ENCODE measurements around the gene TMEM87A. TPM values are rescaled to one million over a fixed set of nuclear protein-coding genes. Genes with fewer than 3 reads are reported as not detected.

The TMEM87A gene
- total RNA-seq, 1 donor: 85.8 TPM

- H3K4me1 ChIP-seq (ENCODE audit: insufficient read depth, low read length): no peaks in the 10 kb centered on the region
- H3K36me3 ChIP-seq (ENCODE audit: insufficient read depth, low read length): peaks cover 71% of the 10 kb centered on the region
- no peak for DNase-seq (ENCODE audit: insufficient read length, low spot score, missing footprints)
- no peak overlapping the region for H3K4me3 ChIP-seq (ENCODE audit: insufficient read depth, low read length)
- H3K4me2 ChIP-seq (ENCODE audit: insufficient read depth, low read length): no peak overlapping the region
- H4K20me1 ChIP-seq (ENCODE audit: insufficient read depth, low read length): no peaks in the 10 kb centered on the region
- H3K9me3 ChIP-seq (ENCODE audit: low read depth, low read length): no peaks in the 10 kb centered on the region
- no peak overlapping the region for H2AFZ ChIP-seq (ENCODE audit: low read length)
- no peaks in the 10 kb centered on the region for H3K27me3 ChIP-seq (ENCODE audit: insufficient read depth, low read length)
- no peaks in the 10 kb centered on the region for H3K79me2 ChIP-seq (ENCODE audit: insufficient read depth, low read length)
- no peak for TF ChIP-seq CTCF (IDR thresholded peaks at IDR 0.05; ENCODE audit: extremely low read depth, low read depth, low read length)
- no peak overlapping the region for H3K27ac ChIP-seq (ENCODE audit: low read depth, low read length)
Measured at GRCh38 chr15:42171795-42172194, 101.4 kb downstream of the TMEM87A start.

- Histone ChIP-seq H3K4me2 (ENCODE audit: insufficient read depth, low read length) (no peak overlapping the region), H3K9me3 (ENCODE audit: low read depth, low read length) (no peaks in the 10 kb centered on the region), H3K27ac (ENCODE audit: low read depth, low read length) (no peak overlapping the region), H4K20me1 (ENCODE audit: insufficient read depth, low read length) (no peaks in the 10 kb centered on the region), H3K79me2 (ENCODE audit: insufficient read depth, low read length) (no peaks in the 10 kb centered on the region), H3K4me1 (ENCODE audit: insufficient read depth, low read length) (no peaks in the 10 kb centered on the region), H3K36me3 (ENCODE audit: insufficient read depth, low read length) (peaks cover 74% of the 10 kb centered on the region), H2AFZ (ENCODE audit: low read length) (no peak overlapping the region), H3K27me3 (ENCODE audit: insufficient read depth, low read length) (no peaks in the 10 kb centered on the region), H3K4me3 (ENCODE audit: insufficient read depth, low read length) (no peak overlapping the region)
- DNase-seq (ENCODE audit: insufficient read length, low spot score, missing footprints): peak; percentile 50
- TF ChIP-seq CTCF (IDR thresholded peaks at IDR 0.05; ENCODE audit: extremely low read depth, low read depth, low read length): no peak
Measured at GRCh38 chr15:42171122-42171521, 102.1 kb downstream of the TMEM87A start.

- Histone ChIP-seq H3K4me1 (ENCODE audit: insufficient read depth, low read length) (no peaks in the 10 kb centered on the region), H3K27me3 (ENCODE audit: insufficient read depth, low read length) (no peaks in the 10 kb centered on the region), H4K20me1 (ENCODE audit: insufficient read depth, low read length) (no peaks in the 10 kb centered on the region), H3K27ac (ENCODE audit: low read depth, low read length) (no peak overlapping the region), H3K79me2 (ENCODE audit: insufficient read depth, low read length) (no peaks in the 10 kb centered on the region), H3K4me3 (ENCODE audit: insufficient read depth, low read length) (no peak overlapping the region), H2AFZ (ENCODE audit: low read length) (no peak overlapping the region), H3K9me3 (ENCODE audit: low read depth, low read length) (no peaks in the 10 kb centered on the region), H3K36me3 (ENCODE audit: insufficient read depth, low read length) (peaks cover 92% of the 10 kb centered on the region), H3K4me2 (ENCODE audit: insufficient read depth, low read length) (no peak overlapping the region)
- TF ChIP-seq CTCF (IDR thresholded peaks at IDR 0.05; ENCODE audit: extremely low read depth, low read depth, low read length): no peak
- DNase-seq (ENCODE audit: insufficient read length, low spot score, missing footprints): no peak
Measured at GRCh38 chr15:42166225-42166940, 106.8 kb downstream of the TMEM87A start.

- TF ChIP-seq CTCF (IDR thresholded peaks at IDR 0.05; ENCODE audit: extremely low read depth, low read depth, low read length): no peak
- Histone ChIP-seq H3K36me3 (ENCODE audit: insufficient read depth, low read length) (peaks cover 92% of the 10 kb centered on the region), H3K9me3 (ENCODE audit: low read depth, low read length) (no peaks in the 10 kb centered on the region), H2AFZ (ENCODE audit: low read length) (no peak overlapping the region), H3K4me2 (ENCODE audit: insufficient read depth, low read length) (no peak overlapping the region), H4K20me1 (ENCODE audit: insufficient read depth, low read length) (no peaks in the 10 kb centered on the region), H3K4me1 (ENCODE audit: insufficient read depth, low read length) (no peaks in the 10 kb centered on the region), H3K4me3 (ENCODE audit: insufficient read depth, low read length) (no peak overlapping the region), H3K27me3 (ENCODE audit: insufficient read depth, low read length) (no peaks in the 10 kb centered on the region), H3K79me2 (ENCODE audit: insufficient read depth, low read length) (no peaks in the 10 kb centered on the region), H3K27ac (ENCODE audit: low read depth, low read length) (peak overlapping the region; percentile 19)
- no peak for DNase-seq (ENCODE audit: insufficient read length, low spot score, missing footprints)
Measured at GRCh38 chr15:42165106-42165505, 108.1 kb downstream of the TMEM87A start.
